GM21723 (cell line): ENCODE results near the gene APOL2.
"Not testable (repeated sequence)": the region's sequence is repeated elsewhere in the genome, so short reads cannot be mapped to it uniquely, and the experiment has no call there.

ENCODE experiments used
- ATAC-seq: cut with Tn5 transposase; IDR thresholded peaks from one replicate; pipeline ENCODE4 v1.9.1; 2021; ENCODE audit warnings: mild to moderate bottlenecking, moderate library complexity; ENCODE audit not compliant: unreplicated experiment

Gene APOL2

DNA sequence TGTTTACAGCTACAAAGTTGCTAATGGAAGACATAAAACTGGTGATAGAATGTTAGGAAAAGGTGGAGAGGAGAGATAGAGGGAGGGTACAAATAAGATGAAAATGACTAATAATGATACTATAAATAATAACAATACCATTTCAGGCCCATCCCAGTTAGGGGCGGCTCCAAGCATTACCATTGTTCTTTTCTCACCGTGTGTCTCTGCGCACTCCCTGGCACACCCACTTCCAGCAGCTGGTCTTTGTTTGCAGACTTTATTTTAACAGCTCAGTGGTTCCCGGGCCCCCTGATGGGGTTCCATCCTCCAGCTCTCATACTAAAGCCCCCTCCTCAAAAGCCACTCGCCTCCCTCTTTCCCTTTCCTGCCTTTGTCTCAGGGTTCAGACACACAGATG lies 38.3 kb downstream of the APOL2 start:
- ATAC-seq, result not testable (repeated sequence)

DNA sequence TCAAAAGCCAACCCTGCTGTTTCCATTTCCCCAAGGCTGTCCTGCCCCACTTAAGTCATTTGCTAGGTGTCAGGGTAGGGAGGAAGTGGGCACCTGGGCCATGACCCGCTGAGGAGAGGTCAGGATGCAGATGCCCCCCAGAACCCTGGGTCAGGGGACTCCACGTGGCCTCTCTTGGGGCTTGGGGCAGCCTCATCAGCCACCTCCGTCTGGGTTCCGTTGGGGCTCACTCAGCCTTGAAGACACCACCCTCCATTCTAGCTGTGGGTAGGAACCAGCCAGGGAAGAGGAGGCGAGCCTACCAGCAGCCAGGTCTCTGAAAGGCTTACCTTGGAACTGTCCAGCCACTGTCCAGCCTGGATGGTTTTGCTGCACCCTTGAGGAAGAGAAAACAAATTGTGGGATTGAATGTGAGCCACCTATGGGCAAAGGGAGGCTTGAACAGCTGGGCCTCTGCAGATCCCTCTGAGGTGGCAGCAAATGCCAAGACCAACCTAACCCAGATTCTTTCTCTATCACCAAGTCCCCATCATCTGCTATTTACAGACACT lies 40.3 kb downstream of the APOL2 start:
- ATAC-seq, result no peak

GRCh38 chr22:36198536-36198935 lies 40.8 kb downstream of the APOL2 start:
- no peak for ATAC-seq

DNA sequence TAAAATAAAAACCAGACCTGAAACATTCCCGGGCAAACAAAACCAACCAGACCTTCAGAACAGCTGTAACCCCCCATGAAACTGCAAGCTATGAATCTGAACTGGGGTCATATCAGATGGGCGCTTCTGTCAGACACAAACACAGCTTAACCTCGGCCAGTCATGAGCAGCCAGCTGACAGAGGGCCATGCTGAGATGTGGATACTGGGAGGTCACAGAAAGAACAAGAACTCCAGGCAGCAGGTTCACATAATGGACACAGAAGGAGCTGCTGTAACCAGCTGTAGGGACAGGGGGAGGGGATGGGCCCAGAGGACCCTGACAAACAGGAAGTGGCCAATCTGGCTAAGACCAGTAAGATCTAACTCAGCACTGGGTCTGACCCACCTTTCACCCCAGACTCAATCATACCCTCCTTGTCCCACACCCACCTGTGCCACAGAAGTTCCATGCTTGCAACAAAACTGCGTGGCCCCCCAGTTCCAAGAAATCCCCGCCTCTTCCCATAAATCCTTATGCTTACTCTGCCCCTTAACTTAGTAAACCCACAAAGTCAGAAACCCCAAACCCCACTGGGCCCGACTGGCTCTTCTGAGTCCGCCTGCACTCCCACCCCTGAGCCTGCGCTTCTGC lies 41.7 kb downstream of the APOL2 start:
- no peak for ATAC-seq

DNA sequence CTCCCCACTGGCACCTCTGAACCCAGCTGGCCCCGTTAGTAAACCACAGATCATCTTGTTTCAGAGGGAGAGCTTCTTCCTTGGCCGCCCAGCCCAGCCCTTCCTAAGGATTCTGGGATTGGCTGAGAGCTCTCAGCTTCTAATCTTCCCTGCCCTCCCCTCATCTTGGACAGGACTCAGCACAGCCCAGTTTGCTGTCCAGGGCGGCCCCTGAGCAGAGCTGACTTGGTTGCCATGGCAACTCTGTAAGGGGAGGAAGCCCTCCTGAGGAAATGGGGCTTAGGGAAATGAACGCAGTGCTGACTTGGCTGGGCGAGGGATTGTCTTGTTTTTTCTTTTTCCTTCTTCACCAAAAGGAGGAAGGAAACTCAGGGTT lies 42.3 kb downstream of the APOL2 start:
- no peak for ATAC-seq

DNA sequence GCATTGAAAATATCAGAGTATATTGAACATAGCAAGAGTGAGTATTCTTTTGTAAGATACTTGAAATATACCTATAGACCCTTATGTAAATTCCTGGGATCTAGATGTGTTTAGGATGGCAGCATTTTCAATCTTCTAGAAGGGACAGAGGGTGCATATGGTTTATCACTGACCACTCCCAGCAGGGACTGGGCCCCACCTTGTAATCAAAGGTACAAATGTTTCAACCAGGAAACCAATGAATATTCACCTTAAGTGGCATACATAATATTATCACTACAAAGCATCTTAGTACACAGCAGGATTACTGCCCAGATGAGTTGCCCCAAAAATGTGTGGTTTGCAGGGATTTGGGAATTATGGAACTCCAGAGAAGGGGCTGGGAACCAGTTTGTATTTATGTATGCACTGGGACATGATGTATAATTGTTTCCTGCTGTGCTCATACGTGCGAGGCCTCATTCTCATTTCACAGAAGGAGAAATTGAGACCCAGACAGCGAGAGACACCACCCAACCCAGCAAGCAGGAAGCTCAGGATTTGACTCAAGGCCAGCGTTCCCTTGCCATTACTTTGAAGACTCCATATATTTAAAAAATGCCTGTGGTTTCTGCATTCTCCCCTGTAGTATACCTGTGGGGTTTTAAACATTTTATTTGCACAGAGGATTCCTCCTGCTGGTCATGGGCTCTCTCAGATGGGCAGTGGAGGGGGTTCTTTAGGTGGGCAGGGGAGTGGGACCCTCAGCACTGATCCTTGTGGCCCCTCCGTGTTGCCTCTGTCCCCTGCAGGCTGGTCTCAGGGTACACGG lies 42.9 kb downstream of the APOL2 start:
- no peak for ATAC-seq

- ATAC-seq, result no peak
Observed at GRCh38 chr22:36194971-36195370, 44.4 kb downstream of the APOL2 start.

GRCh38 chr22:36194385-36194784 lies 44.9 kb downstream of the APOL2 start:
- no peak for ATAC-seq

GRCh38 chr22:36193577-36193976 lies 45.8 kb downstream of the APOL2 start:
- no peak for ATAC-seq

GRCh38 chr22:36193171-36193570 lies 46.2 kb downstream of the APOL2 start:
- ATAC-seq, result no peak

- no peak for ATAC-seq
Observed at GRCh38 chr22:36192542-36192941, 46.8 kb downstream of the APOL2 start.

GRCh38 chr22:36191106-36191836 lies 48.1 kb downstream of the APOL2 start:
- no peak for ATAC-seq

- ATAC-seq, result not testable (repeated sequence)
Observed at GRCh38 chr22:36187862-36188261, 51.5 kb downstream of the APOL2 start.

- no peak for ATAC-seq
Observed at GRCh38 chr22:36185828-36186624, 53.3 kb downstream of the APOL2 start.

GRCh38 chr22:36184433-36185025 lies 54.8 kb downstream of the APOL2 start:
- ATAC-seq, result no peak

DNA sequence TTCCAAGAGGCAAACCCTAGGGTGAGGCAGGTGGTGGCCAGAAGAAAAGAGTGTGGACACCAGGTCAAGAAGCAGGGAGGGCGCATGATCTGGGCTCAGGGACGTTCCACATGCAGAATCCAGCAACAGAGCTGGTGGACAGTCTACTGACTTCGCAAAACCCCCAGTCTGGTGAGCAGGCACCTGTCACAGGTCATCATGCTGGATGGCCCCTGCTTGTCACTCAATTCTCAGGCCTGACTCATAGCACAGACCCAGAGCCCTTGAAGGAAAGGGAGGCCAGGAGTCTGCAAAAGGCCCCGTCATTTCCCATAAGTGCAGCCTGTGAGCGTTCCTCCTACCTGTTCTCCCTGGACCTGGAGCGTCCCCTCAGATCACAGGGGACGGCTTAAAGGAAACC lies 55.9 kb downstream of the APOL2 start:
- ATAC-seq, result no peak

GRCh38 chr22:36182857-36183256 lies 56.5 kb downstream of the APOL2 start:
- ATAC-seq, result no peak

GRCh38 chr22:36182056-36182455 lies 57.3 kb downstream of the APOL2 start:
- ATAC-seq, result no peak

GRCh38 chr22:36180928-36181327 lies 58.4 kb downstream of the APOL2 start:
- ATAC-seq, result no peak
